ENCODE results near the gene SEC14L2.

Gene SEC14L2

DNA sequence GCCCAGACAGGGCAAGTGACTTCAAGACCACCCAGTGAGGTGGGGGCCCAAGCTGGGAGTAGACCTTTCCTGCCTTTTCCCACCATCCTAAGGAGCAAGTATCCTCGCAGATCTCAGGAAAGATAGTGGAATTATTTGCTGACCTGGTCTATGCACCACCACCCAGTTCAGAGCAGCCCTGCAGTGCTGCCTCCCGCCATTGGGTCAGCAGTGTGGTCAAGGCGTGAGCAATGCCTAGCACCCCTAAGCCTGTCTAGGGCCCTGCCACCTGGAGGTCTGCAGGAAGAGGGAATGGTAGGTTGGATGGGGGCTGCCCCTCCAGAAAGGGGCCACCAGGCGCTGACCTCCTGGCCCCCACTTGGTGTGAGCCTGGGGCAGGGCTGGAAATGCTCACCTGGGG lies 35.3 kb downstream of the SEC14L2 start:
- ChIA-PET POLR2A (no interaction called here), CTCF (interaction anchor here (0.7 kb wide), 1 partner anchor 828 kb away, joined by 3 read pairs; no protein-coding TSS in a partner anchor)
- Histone ChIP-seq H3K4me1 (ENCODE audit: control insufficient read depth, insufficient read depth, low read length) (no peaks in the 10 kb centered on the region), H3K9me3 (ENCODE audit: control insufficient read depth, insufficient read depth, low read depth, low read length) (no peaks in the 10 kb centered on the region), H3K4me3 (ENCODE audit: low read depth, low read length) (no peak overlapping the region), H3K36me3 (ENCODE audit: control insufficient read depth in 2 of 2, insufficient read depth in 1 of 2, low read length in 2 of 2) (peaks cover 0 to 21% of the 10 kb centered on the region in 2 experiments; a peak in 1 of 3 replicates), H3K27ac (ENCODE audit: extremely low read depth, low read depth, low read length) (no peak overlapping the region)
- TF ChIP-seq ZNF544 (tag by site-specific recombination; IDR thresholded peaks at IDR 0.05), result no peak

DNA sequence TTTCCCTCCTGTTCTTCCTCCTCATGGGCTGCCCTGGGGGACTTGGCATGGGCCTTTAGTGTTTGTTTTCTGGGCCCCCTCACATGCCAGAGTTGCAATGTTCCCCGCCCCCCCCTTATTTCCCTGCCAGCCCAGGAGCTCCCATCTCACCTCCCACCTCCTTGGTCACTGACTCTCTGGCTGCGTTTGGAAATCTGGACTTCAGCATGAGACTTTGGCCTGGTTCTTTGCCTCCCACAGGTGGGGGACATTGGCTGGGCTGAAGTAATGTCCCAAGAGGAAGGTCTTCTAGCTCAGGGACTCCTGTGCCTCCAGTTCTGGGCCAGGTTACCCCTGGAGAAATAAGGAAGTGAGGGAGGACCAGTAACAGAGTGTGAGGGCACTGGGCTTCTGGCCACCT lies 35.7 kb downstream of the SEC14L2 start:
- POLR2A ChIA-PET, result interaction anchor here (0.6 kb wide), 1 partner anchor 1422 kb away, joined by 3 read pairs; no protein-coding TSS in a partner anchor

GRCh38 chr22:30433227-30433626 lies 36.4 kb downstream of the SEC14L2 start:
- Histone ChIP-seq H3K4me3 (ENCODE audit: low read depth, low read length) (no peak overlapping the region), H3K36me3 (ENCODE audit: control insufficient read depth in 2 of 2, insufficient read depth in 1 of 2, low read length in 2 of 2) (peaks cover 0 to 10% of the 10 kb centered on the region in 2 experiments; a peak in 1 of 3 replicates), H3K9me3 (ENCODE audit: control insufficient read depth, insufficient read depth, low read depth, low read length) (no peaks in the 10 kb centered on the region), H3K27ac (ENCODE audit: extremely low read depth, low read depth, low read length) (no peak overlapping the region), H3K4me1 (ENCODE audit: control insufficient read depth, insufficient read depth, low read length) (no peaks in the 10 kb centered on the region)
- ChIA-PET POLR2A (interaction anchor here (1.2 kb wide), 1 partner anchor 9 kb away, joined by 4 read pairs; no protein-coding TSS in a partner anchor), CTCF (interaction anchor here (0.8 kb wide), 1 partner anchor 140 kb away, joined by 3 read pairs; no protein-coding TSS in a partner anchor)
- TF ChIP-seq, protein P1, sequence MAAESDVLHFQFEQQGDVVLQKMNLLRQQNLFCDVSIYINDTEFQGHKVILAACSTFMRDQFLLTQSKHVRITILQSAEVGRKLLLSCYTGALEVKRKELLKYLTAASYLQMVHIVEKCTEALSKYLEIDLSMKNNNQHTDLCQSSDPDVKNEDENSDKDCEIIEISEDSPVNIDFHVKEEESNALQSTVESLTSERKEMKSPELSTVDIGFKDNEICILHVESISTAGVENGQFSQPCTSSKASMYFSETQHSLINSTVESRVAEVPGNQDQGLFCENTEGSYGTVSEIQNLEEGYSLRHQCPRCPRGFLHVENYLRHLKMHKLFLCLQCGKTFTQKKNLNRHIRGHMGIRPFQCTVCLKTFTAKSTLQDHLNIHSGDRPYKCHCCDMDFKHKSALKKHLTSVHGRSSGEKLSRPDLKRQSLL (tag by site-specific recombination; IDR thresholded peaks at IDR 0.05), result no peak
- TF ChIP-seq, protein P2, sequence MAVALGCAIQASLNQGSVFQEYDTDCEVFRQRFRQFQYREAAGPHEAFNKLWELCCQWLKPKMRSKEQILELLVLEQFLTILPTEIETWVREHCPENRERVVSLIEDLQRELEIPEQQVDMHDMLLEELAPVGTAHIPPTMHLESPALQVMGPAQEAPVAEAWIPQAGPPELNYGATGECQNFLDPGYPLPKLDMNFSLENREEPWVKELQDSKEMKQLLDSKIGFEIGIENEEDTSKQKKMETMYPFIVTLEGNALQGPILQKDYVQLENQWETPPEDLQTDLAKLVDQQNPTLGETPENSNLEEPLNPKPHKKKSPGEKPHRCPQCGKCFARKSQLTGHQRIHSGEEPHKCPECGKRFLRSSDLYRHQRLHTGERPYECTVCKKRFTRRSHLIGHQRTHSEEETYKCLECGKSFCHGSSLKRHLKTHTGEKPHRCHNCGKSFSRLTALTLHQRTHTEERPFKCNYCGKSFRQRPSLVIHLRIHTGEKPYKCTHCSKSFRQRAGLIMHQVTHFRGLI (tag by site-specific recombination; IDR thresholded peaks at IDR 0.05), result no peak
- TF ChIP-seq SP7 (tag by site-specific recombination; IDR thresholded peaks at IDR 0.05) (no peak), KLF10 (tag by site-specific recombination; IDR thresholded peaks at IDR 0.05) (no peak), PATZ1 (tag by site-specific recombination; IDR thresholded peaks at IDR 0.05) (no peak), ZNF175 (tag by site-specific recombination; IDR thresholded peaks at IDR 0.05) (no peak), ZBTB21 (tag by site-specific recombination; IDR thresholded peaks at IDR 0.05) (no peak), ZNF274 (IDR thresholded peaks at IDR 0.05; ENCODE audit: low read length) (no peak), ZNF274 (tag by site-specific recombination; IDR thresholded peaks at IDR 0.05; ENCODE audit: borderline replicate concordance) (no peak), ZNF416 (tag by site-specific recombination; IDR thresholded peaks at IDR 0.05) (no peak)

More for the DNA sequence above, 35.7 kb downstream of the SEC14L2 start:
- TF ChIP-seq OVOL3 (tag by site-specific recombination; IDR thresholded peaks at IDR 0.05), result no peak
- TF ChIP-seq ZNF10 (tag by site-specific recombination; IDR thresholded peaks at IDR 0.05), result no peak
- no peak for TF ChIP-seq ZNF394 (tag by site-specific recombination; IDR thresholded peaks at IDR 0.05; ENCODE audit: borderline replicate concordance)
- no peak for TF ChIP-seq HOXD13 (CRISPR knock-in tag; IDR thresholded peaks at IDR 0.05; ENCODE audit: borderline replicate concordance)
- no peak overlapping the region for H3K4me3 ChIP-seq (ENCODE audit: low read depth, low read length)
- H3K27ac ChIP-seq (ENCODE audit: extremely low read depth, low read depth, low read length), result no peak overlapping the region
- no peaks in the 10 kb centered on the region for H3K4me1 ChIP-seq (ENCODE audit: control insufficient read depth, insufficient read depth, low read length)
- CTCF ChIA-PET, result interaction anchor here (0.7 kb wide), 1 partner anchor 827 kb away, joined by 3 read pairs; no protein-coding TSS in a partner anchor
- peaks cover 0 to 17% of the 10 kb centered on the region in 2 experiments; a peak in 1 of 3 replicates for H3K36me3 ChIP-seq (ENCODE audit: control insufficient read depth in 2 of 2, insufficient read depth in 1 of 2, low read length in 2 of 2)
- H3K9me3 ChIP-seq (ENCODE audit: control insufficient read depth, insufficient read depth, low read depth, low read length), result no peaks in the 10 kb centered on the region

Measured in HEK293 (cell line).